ENCODE results near the gene CDKAL1. TPM values are rescaled to one million over a fixed set of nuclear protein-coding genes. Genes with fewer than 3 reads are reported as not detected.

Gene CDKAL1
- total RNA-seq, 1 experiment from 2014 or later: 20.6 TPM

- Mint-ChIP-seq H3K9me3 (peaks cover 23% of the 10 kb centered on the region), H3K27ac (no peak overlapping the region), H3K27me3 (ENCODE audit: low read depth) (no peaks in the 10 kb centered on the region; the same call in 1 of the 2 replicates), H3K4me1 (no peaks in the 10 kb centered on the region), H3K36me3 (peaks cover 8% of the 10 kb centered on the region; the same call in 1 of the 2 replicates), H3K4me3 (no peak overlapping the region)
- ATAC-seq (no peak), DNase-seq (ENCODE audit: low spot score) (no peak)
- ChIA-PET POLR2A (no interaction called here), CTCF (no interaction called here)
- TF ChIP-seq NFE2L1 (CRISPR knock-in tag; IDR thresholded peaks at IDR 0.05) (no peak), KAT7 (CRISPR knock-in tag; IDR thresholded peaks at IDR 0.05; ENCODE audit: borderline replicate concordance) (no peak), AFF4 (CRISPR knock-in tag; IDR thresholded peaks at IDR 0.05; ENCODE audit: borderline replicate concordance) (no peak), ZMAT4 (CRISPR knock-in tag; IDR thresholded peaks at IDR 0.05) (no peak), NR3C1 (CRISPR knock-in tag; conservative IDR thresholded peaks at IDR 0.05; ENCODE audit: low read depth) (no peak), ZBTB43 (CRISPR knock-in tag; IDR thresholded peaks at IDR 0.05) (no peak), ZNF281 (CRISPR knock-in tag; IDR thresholded peaks at IDR 0.05) (no peak), ZNF219 (CRISPR knock-in tag; IDR thresholded peaks at IDR 0.05; ENCODE audit: borderline replicate concordance) (no peak), FOXP4 (CRISPR knock-in tag; IDR thresholded peaks at IDR 0.05) (no peak), MAX (CRISPR knock-in tag; IDR thresholded peaks at IDR 0.05) (no peak), SMAD4 (CRISPR knock-in tag; IDR thresholded peaks at IDR 0.05) (no peak), ZNF423 (CRISPR knock-in tag; IDR thresholded peaks at IDR 0.05) (no peak), CTCF (IDR thresholded peaks at IDR 0.05) (no peak), ATF6 (CRISPR knock-in tag; IDR thresholded peaks at IDR 0.05) (no peak), ZSCAN18 (CRISPR knock-in tag; IDR thresholded peaks at IDR 0.05) (no peak), USF1 (CRISPR knock-in tag; IDR thresholded peaks at IDR 0.05) (no peak), GABPB1 (CRISPR knock-in tag; IDR thresholded peaks at IDR 0.05) (no peak), OVOL2 (CRISPR knock-in tag; IDR thresholded peaks at IDR 0.05; ENCODE audit: borderline replicate concordance) (no peak)
Measured at GRCh38 chr6:21246075-21246474, 711.8 kb downstream of the CDKAL1 start.
